SK-N-SH (cell line): ENCODE measurements around the gene ZDHHC14. TPM values are rescaled to one million over a fixed set of nuclear protein-coding genes. Genes with fewer than 3 reads are reported as not detected.

Source experiments
- CTCF ChIA-PET: fragments of 300-600, 350-600 bp; formaldehyde crosslinking; extraction: SDS; loops from one replicate; lab custom pipeline; 2021; lab: Yijun Ruan, JAX
- POLR2A ChIA-PET: fragments of 350-600 bp; sonication (Branson Sonifier 250); formaldehyde crosslinking; extraction: SDS; loops from one replicate; lab custom pipeline; 2020; ENCODE audit warnings: antibody characterized with exemption, inconsistent platforms; lab: Yijun Ruan, JAX
- DNase-seq: peaks from one replicate; pipeline ENCODE4 v3.0.0; 2012
- H2AFZ ChIP-seq: fragments of 200-600 bp; sonication (generic); 2 replicates; pipeline ENCODE4 v1.8.1; 2016; ENCODE audit warnings: antibody characterized with exemption, mild to moderate bottlenecking, low read depth
- H3F3A ChIP-seq: fragments of 200-600 bp; sonication (generic); replicated peaks from 2 replicates; pipeline ENCODE3; 2016; ENCODE audit warnings: antibody characterized with exemption, mild to moderate bottlenecking; ENCODE audit not compliant: insufficient read depth
- H3K27ac ChIP-seq, 2 experiments: fragments of 200-500 bp in 1 of 2; fragments of 200-600 bp in 1 of 2; sonication (Bioruptor generic) in 1 of 2; sonication (generic), shearing (Covaris generic) in 1 of 2; 2 replicates each; pipeline versions ENCODE4 v1.5.1 to v1.6.1; 2014 to 2016; ENCODE audit warnings: low read depth in 2 of 2, inconsistent platforms in 1 of 2, low read length in 1 of 2, mild to moderate bottlenecking in 1 of 2, mixed read lengths in 1 of 2
- H3K27me3 ChIP-seq: fragments of 200-600 bp; sonication (generic), shearing (Covaris generic); 2 replicates; pipeline ENCODE4 v1.6.1; 2016; ENCODE audit warnings: mixed run types; ENCODE audit not compliant: insufficient read depth
- H3K36me3 ChIP-seq, 2 experiments: fragments of 200-500 bp in 1 of 2; fragments of 200-600 bp in 1 of 2; sonication (Bioruptor generic) in 1 of 2; sonication (generic) in 1 of 2; replicated peaks in 1 of 2; 2 replicates each; pipeline versions ENCODE3 to v1.5.1; 2014 to 2016; ENCODE audit warnings: low read length in 1 of 2, mild to moderate bottlenecking in 1 of 2; ENCODE audit not compliant: insufficient read depth in 2 of 2, control insufficient read depth in 1 of 2
- H3K4me1 ChIP-seq, 2 experiments: fragments of 200-500 bp in 1 of 2; fragments of 200-600 bp in 1 of 2; sonication (Bioruptor generic) in 1 of 2; sonication (generic), shearing (Covaris generic) in 1 of 2; 2 replicates each; pipeline versions ENCODE4 v1.5.1 to v1.6.1; 2014 to 2016; ENCODE audit warnings: low read depth in 1 of 2, low read length in 1 of 2, mixed run types in 1 of 2; ENCODE audit not compliant: insufficient read depth in 2 of 2, control insufficient read depth in 1 of 2
- H3K4me2 ChIP-seq: fragments of 200-600 bp; sonication (generic), shearing (Covaris generic); 2 replicates; pipeline ENCODE4 v1.6.1; 2017; ENCODE audit warnings: mixed run types
- H3K4me3 ChIP-seq, 2 experiments: fragments of 200-500 bp in 1 of 2; fragments of 200-600 bp in 1 of 2; sonication (Bioruptor generic) in 1 of 2; sonication (generic), shearing (Covaris generic) in 1 of 2; 2 replicates each; pipeline versions ENCODE4 v1.5.1 to v1.8.1; 2014 to 2016; ENCODE audit warnings: low read depth in 2 of 2, inconsistent platforms in 1 of 2, low read length in 1 of 2, mild to moderate bottlenecking in 1 of 2, mixed read lengths in 1 of 2, moderate library complexity in 1 of 2
- H3K79me2 ChIP-seq: fragments of 200-600 bp; sonication (generic); 2 replicates; pipeline ENCODE4 v1.8.1; 2017; ENCODE audit warnings: mild to moderate bottlenecking; ENCODE audit not compliant: insufficient read depth
- H3K9ac ChIP-seq: fragments of 200-600 bp; sonication (generic); 2 replicates; pipeline ENCODE4 v1.6.1; 2017; ENCODE audit warnings: mixed run types
- H3K9me2 ChIP-seq: fragments of 200-600 bp; sonication (generic); 2 replicates; pipeline ENCODE4 v1.6.1; 2017; ENCODE audit warnings: mixed run types
- H3K9me3 ChIP-seq: fragments of 200-600 bp; sonication (generic); 2 replicates; pipeline ENCODE4 v1.6.1; 2017; ENCODE audit warnings: mixed run types, mild to moderate bottlenecking, moderate library complexity
- H4K20me1 ChIP-seq: fragments of 200-600 bp; sonication (generic); 2 replicates; pipeline ENCODE4 v1.6.1; 2017; ENCODE audit warnings: mild to moderate bottlenecking, mixed run types; ENCODE audit not compliant: insufficient read depth
- CHD2 ChIP-seq: fragments of 150-350 bp; IDR thresholded peaks from 2 replicates; pipeline ENCODE4 v1.6.1; 2018; ENCODE audit warnings: low read length; ENCODE audit not compliant: partially characterized antibody
- ELF1 ChIP-seq: IDR thresholded peaks from 2 replicates; pipeline ENCODE4 v1.4.0; 2012
- EP300 ChIP-seq, 2 experiments: IDR thresholded peaks; 2 replicates each; pipeline versions ENCODE4 v1.4.0 to v1.6.1; 2012; ENCODE audit warnings: borderline replicate concordance in 1 of 2, low read depth in 1 of 2, low read length in 1 of 2
- EZH2phosphoT487 ChIP-seq: fragments of 200-600 bp; sonication (generic); IDR thresholded peaks from 2 replicates; pipeline ENCODE4 v1.6.1; 2017; ENCODE audit warnings: low read depth, mixed run types, mild to moderate bottlenecking, antibody characterized with exemption, moderate library complexity, borderline replicate concordance
- GABPA ChIP-seq: IDR thresholded peaks from 2 replicates; pipeline ENCODE4 v1.4.0; 2012; ENCODE audit warnings: low read depth, mild to moderate bottlenecking
- GATA2 ChIP-seq: sonication (generic); formaldehyde crosslinking; IDR thresholded peaks from 2 replicates; pipeline ENCODE4 v1.5.0; 2020; ENCODE audit warnings: mild to moderate bottlenecking, missing genetic modification reagents
- POLR2AphosphoS5 ChIP-seq: IDR thresholded peaks from 2 replicates; pipeline ENCODE4 v1.6.1; 2012; ENCODE audit warnings: low read depth, low read length
- RFX5 ChIP-seq: IDR thresholded peaks from 2 replicates; pipeline ENCODE4 v1.6.1; 2012; ENCODE audit warnings: mild to moderate bottlenecking, improper control_type of control experiment, low read length
- RXRA ChIP-seq: IDR thresholded peaks from 2 replicates; pipeline ENCODE4 v1.4.0; 2012; ENCODE audit warnings: low read depth, mild to moderate bottlenecking, borderline replicate concordance
- TAF1 ChIP-seq: IDR thresholded peaks from 2 replicates; pipeline ENCODE4 v1.6.1; 2012; ENCODE audit warnings: low read depth, mild to moderate bottlenecking, low read length, moderate library complexity, borderline replicate concordance
- TCF12 ChIP-seq: IDR thresholded peaks from 2 replicates; pipeline ENCODE4 v1.4.0; 2012
- TEAD4 ChIP-seq: IDR thresholded peaks from 2 replicates; pipeline ENCODE4 v1.4.0; 2012; ENCODE audit warnings: mild to moderate bottlenecking, borderline replicate concordance; ENCODE audit not compliant: insufficient read depth
- USF1 ChIP-seq: IDR thresholded peaks from 2 replicates; pipeline ENCODE4 v1.4.0; 2012; ENCODE audit warnings: low read depth, borderline replicate concordance
- YY1 ChIP-seq: IDR thresholded peaks from 2 replicates; pipeline ENCODE4 v1.4.0; 2012; ENCODE audit warnings: low read depth, mild to moderate bottlenecking
- ZBTB33 ChIP-seq: IDR thresholded peaks from 2 replicates; pipeline ENCODE4 v1.4.0; 2012; ENCODE audit warnings: low read depth, borderline replicate concordance
- WGBS: methylation state at CpG from one replicate; pipeline ENCODE4 v1.1.6; 2017; ENCODE audit warnings: low lambda C conversion rate; 5-methylcytosine and 5-hydroxymethylcytosine counted together
- polyA plus RNA-seq, 3 experiments: library from polyadenylated mRNA; depleted of rRNA; stranded (reverse); fragments of >200 nt; gene quantifications; 2 replicates each; pipeline ENCODE4 v1.2.3, GENCODE V29; 2012
- TF ChIP-seq, protein P1 (sequence below): fragments of 150-350 bp; IDR thresholded peaks from 2 replicates; pipeline ENCODE4 v1.6.1; 2017; ENCODE audit warnings: antibody characterized with exemption, low read length, low read depth, borderline replicate concordance

Gene ZDHHC14
- polyA plus RNA-seq, 1 of the 3 experiments (the other 2 are of a cell fraction), result 5.4 TPM

GRCh38 chr6:157537556-157537955, 156.6 kb downstream of the ZDHHC14 start:
- peaks cover 12 to 17% of the 10 kb centered on the region in 2 experiments; a peak in 2 of 4 replicates for H3K4me1 ChIP-seq
- no peaks in the 10 kb centered on the region for H3K27me3 ChIP-seq
- ChIA-PET POLR2A (no interaction called here), CTCF (interaction anchor here (0.7 to 1.1 kb wide), 2 partner anchors 12 to 223 kb away, joined by 3 read pairs; no protein-coding TSS in a partner anchor)
- no peak overlapping the region for H2AFZ ChIP-seq
- no peak for DNase-seq
- H3F3A ChIP-seq, result peaks cover 15% of the 10 kb centered on the region
- H3K4me3 ChIP-seq, result no peak overlapping the region
- H3K9ac ChIP-seq, result no peak overlapping the region
- no peaks in the 10 kb centered on the region for H3K9me3 ChIP-seq
- H3K9me2 ChIP-seq, result no peaks in the 10 kb centered on the region
- WGBS, result no CpG with 5 or more reads among the region's 2 CpGs
- H3K4me2 ChIP-seq, result no peak overlapping the region
- no peaks in the 10 kb centered on the region for H3K79me2 ChIP-seq
- no peaks in the 10 kb centered on the region for H3K36me3 ChIP-seq
- TF ChIP-seq EP300 (IDR thresholded peaks at IDR 0.05; ENCODE audit: borderline replicate concordance in 1 of 2, low read depth in 1 of 2, low read length in 1 of 2) (no peak), GATA2 (CRISPR knock-in tag) (no peak), EZH2phosphoT487 (no peak), RFX5 (no peak), GABPA (no peak), TAF1 (no peak), CHD2 (no peak), TEAD4 (no peak), USF1 (no peak), ELF1 (no peak), POLR2AphosphoS5 (no peak), YY1 (no peak), ZBTB33 (no peak), TCF12 (no peak), RXRA (no peak)
- TF ChIP-seq, protein P1, sequence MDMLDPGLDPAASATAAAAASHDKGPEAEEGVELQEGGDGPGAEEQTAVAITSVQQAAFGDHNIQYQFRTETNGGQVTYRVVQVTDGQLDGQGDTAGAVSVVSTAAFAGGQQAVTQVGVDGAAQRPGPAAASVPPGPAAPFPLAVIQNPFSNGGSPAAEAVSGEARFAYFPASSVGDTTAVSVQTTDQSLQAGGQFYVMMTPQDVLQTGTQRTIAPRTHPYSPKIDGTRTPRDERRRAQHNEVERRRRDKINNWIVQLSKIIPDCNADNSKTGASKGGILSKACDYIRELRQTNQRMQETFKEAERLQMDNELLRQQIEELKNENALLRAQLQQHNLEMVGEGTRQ, result no peak
- TF ChIP-seq, all 33 proteins: peak for 0
- Histone ChIP-seq H3K27ac (no peak overlapping the region), H4K20me1 (no peaks in the 10 kb centered on the region)
